ENCODE measurements around the gene ADAM33.

Gene ADAM33

GRCh38 chr20:3674995-3675900, 6.6 kb downstream of the ADAM33 start:
- no peak for TF ChIP-seq CTCF (IDR thresholded peaks at IDR 0.05; ENCODE audit: insufficient read depth, low read length, poor library complexity, severe bottlenecking)
- Histone ChIP-seq H3K27me3 (replicated peaks; ENCODE audit: control insufficient read depth, insufficient read depth, low read length) (no peaks in the 10 kb centered on the region; the same call in 1 of the 2 replicates), H3K36me3 (ENCODE audit: control insufficient read depth, insufficient read depth, low read length) (no peaks in the 10 kb centered on the region), H3K4me3 (replicated peaks; ENCODE audit: low read depth, low read length) (no peak overlapping the region)
- no peak for DNase-seq (ENCODE audit: extremely low read depth, insufficient read length)

GRCh38 chr20:3674447-3674846, 7.4 kb downstream of the ADAM33 start:
- DNase-seq (ENCODE audit: extremely low read depth, insufficient read length), result no peak
- Histone ChIP-seq H3K4me3 (replicated peaks; ENCODE audit: low read depth, low read length) (no peak overlapping the region), H3K27me3 (replicated peaks; ENCODE audit: control insufficient read depth, insufficient read depth, low read length) (no peaks in the 10 kb centered on the region; the same call in 1 of the 2 replicates), H3K36me3 (ENCODE audit: control insufficient read depth, insufficient read depth, low read length) (no peaks in the 10 kb centered on the region)
- no peak for TF ChIP-seq CTCF (IDR thresholded peaks at IDR 0.05; ENCODE audit: insufficient read depth, low read length, poor library complexity, severe bottlenecking)

GRCh38 chr20:3673221-3674070, 8.4 kb downstream of the ADAM33 start:
- DNase-seq (ENCODE audit: extremely low read depth, insufficient read length), result no peak
- Histone ChIP-seq H3K27me3 (replicated peaks; ENCODE audit: control insufficient read depth, insufficient read depth, low read length) (no peaks in the 10 kb centered on the region; the same call in 1 of the 2 replicates), H3K4me3 (replicated peaks; ENCODE audit: low read depth, low read length) (no peak overlapping the region), H3K36me3 (ENCODE audit: control insufficient read depth, insufficient read depth, low read length) (no peaks in the 10 kb centered on the region)
- no peak for TF ChIP-seq CTCF (IDR thresholded peaks at IDR 0.05; ENCODE audit: insufficient read depth, low read length, poor library complexity, severe bottlenecking)

GRCh38 chr20:3672547-3673171, 9.2 kb downstream of the ADAM33 start:
- Histone ChIP-seq H3K4me3 (replicated peaks; ENCODE audit: low read depth, low read length) (no peak overlapping the region), H3K27me3 (replicated peaks; ENCODE audit: control insufficient read depth, insufficient read depth, low read length) (no peaks in the 10 kb centered on the region; the same call in 1 of the 2 replicates), H3K36me3 (ENCODE audit: control insufficient read depth, insufficient read depth, low read length) (no peaks in the 10 kb centered on the region)
- TF ChIP-seq CTCF (IDR thresholded peaks at IDR 0.05; ENCODE audit: insufficient read depth, low read length, poor library complexity, severe bottlenecking), result peak; percentile 8
- no peak for DNase-seq (ENCODE audit: extremely low read depth, insufficient read length)

- Histone ChIP-seq H3K36me3 (ENCODE audit: control insufficient read depth, insufficient read depth, low read length) (no peaks in the 10 kb centered on the region), H3K27me3 (replicated peaks; ENCODE audit: control insufficient read depth, insufficient read depth, low read length) (no peaks in the 10 kb centered on the region; the same call in 1 of the 2 replicates), H3K4me3 (replicated peaks; ENCODE audit: low read depth, low read length) (no peak overlapping the region)
- TF ChIP-seq CTCF (IDR thresholded peaks at IDR 0.05; ENCODE audit: insufficient read depth, low read length, poor library complexity, severe bottlenecking), result no peak
- DNase-seq (ENCODE audit: extremely low read depth, insufficient read length), result no peak
Observed at GRCh38 chr20:3671986-3672546, 9.7 kb downstream of the ADAM33 start.
